HepG2 (cell line): ENCODE measurements around the gene B3GNT9. TPM values are rescaled to one million over a fixed set of nuclear protein-coding genes. Genes with fewer than 3 reads are reported as not detected.
A peak's percentile ranks its signal among the peaks of the same experiment; 100 is the strongest.

Experiments used
- ATAC-seq: fragments of 200-7000 bp; cut with Tn5 transposase; 3 replicates; pipeline ENCODE4 v1.9.1; 2020; ENCODE audit warnings: mild to moderate bottlenecking, moderate library complexity
- BruUV-seq: library from RNA; stranded (reverse); fragments of 400-500 nt; replicated peaks from 2 replicates; lab custom pipeline; 2021; lab: Mats Ljungman, UMichigan
- CTCF ChIA-PET: fragments of 300-600 bp; formaldehyde crosslinking; extraction: SDS; loops from one replicate; lab custom pipeline; 2021; ENCODE audit warnings: low total read pairs, inconsistent platforms, low intra/inter-chr PET ratio; lab: Yijun Ruan, JAX
- POLR2A ChIA-PET: fragments of 350-600 bp; sonication (Branson Sonifier 250); formaldehyde crosslinking; loops from one replicate; lab custom pipeline; 2020; ENCODE audit warnings: antibody characterized with exemption, inconsistent platforms; lab: Yijun Ruan, JAX
- DNase-seq: peaks from one replicate; pipeline ENCODE4 v3.0.0-alpha.2; 2015; ENCODE audit warnings: low spot score
- FAIRE-seq: peaks from 3 replicates; lab custom pipeline; 2011; peaks lifted over from hg19 to GRCh38; lab: Jason Lieb, UNC
- H2AFZ ChIP-seq: one replicate; pipeline ENCODE4 v1.6.1; 2011; ENCODE audit warnings: low read length, inconsistent platforms
- H3K27ac ChIP-seq: fragments of 300-600 bp; 3 replicates; pipeline ENCODE4 v1.8.0; 2011; ENCODE audit warnings: mixed run types, mild to moderate bottlenecking, mixed read lengths, low read length, inconsistent platforms; ENCODE audit not compliant: insufficient read depth; ENCODE audit errors: extremely low read length
- H3K27me3 ChIP-seq, 2 experiments: fragments of 200-600 bp in 1 of 2; 2 replicates in 1 of 2; 3 replicates in 1 of 2; pipeline versions ENCODE4 v1.6.0 to v1.8.0; 2011; ENCODE audit warnings: low read length in 2 of 2, mild to moderate bottlenecking in 2 of 2, moderate library complexity in 2 of 2, inconsistent platforms in 1 of 2; ENCODE audit not compliant: insufficient read depth in 2 of 2, control insufficient read depth in 1 of 2
- H3K36me3 ChIP-seq, 2 experiments: fragments of 200-600 bp in 1 of 2; replicated peaks in 1 of 2; 2 replicates in 1 of 2; 3 replicates in 1 of 2; pipeline versions ENCODE4 v1.5.1 to v1.8.0; 2011; ENCODE audit warnings: low read length in 2 of 2, inconsistent platforms in 1 of 2; ENCODE audit not compliant: insufficient read depth in 2 of 2, control insufficient read depth in 1 of 2
- H3K4me1 ChIP-seq: 2 replicates; pipeline ENCODE4 v1.5.1; 2012; ENCODE audit warnings: low read length, inconsistent platforms; ENCODE audit not compliant: insufficient read depth
- H3K4me2 ChIP-seq: 2 replicates; pipeline ENCODE4 v1.6.0; 2011; ENCODE audit warnings: low read depth, low read length, inconsistent platforms
- H3K4me3 ChIP-seq, 3 experiments: fragments of 200-600 bp in 1 of 3; sonication (generic), shearing (Covaris generic) in 1 of 3; replicated peaks in 1 of 3; 2 replicates each; pipeline ENCODE4 v1.5.1; 2011 to 2016; ENCODE audit warnings: low read length in 3 of 3, inconsistent platforms in 2 of 3, low read depth in 2 of 3, mild to moderate bottlenecking in 2 of 3, control low read depth in 1 of 3, mixed read lengths in 1 of 3; ENCODE audit not compliant: insufficient read depth in 1 of 3
- H3K79me2 ChIP-seq: one replicate; pipeline ENCODE4 v1.6.1; 2011; ENCODE audit warnings: low read length, inconsistent platforms; ENCODE audit not compliant: insufficient read depth
- H3K9ac ChIP-seq: 2 replicates; pipeline ENCODE4 v1.6.0; 2011; ENCODE audit warnings: mild to moderate bottlenecking, low read depth, low read length, inconsistent platforms; ENCODE audit not compliant: insufficient read depth
- H3K9me3 ChIP-seq: 2 replicates; pipeline ENCODE4 v1.5.1; 2012; ENCODE audit warnings: mild to moderate bottlenecking, low read length
- H4K20me1 ChIP-seq: 2 replicates; pipeline ENCODE4 v1.6.0; 2011; ENCODE audit warnings: inconsistent platforms, mild to moderate bottlenecking, low read length, moderate library complexity; ENCODE audit not compliant: insufficient read depth
- ARID2 ChIP-seq: sonication (generic); formaldehyde crosslinking; IDR thresholded peaks from 2 replicates; pipeline ENCODE4 v1.8.1; 2022; ENCODE audit warnings: mild to moderate bottlenecking, missing genetic modification reagents, borderline replicate concordance
- BRCA1 ChIP-seq: sonication (generic); formaldehyde crosslinking; IDR thresholded peaks from 2 replicates; pipeline ENCODE4 v1.4.0; 2020; ENCODE audit warnings: missing genetic modification reagents
- ESRRA ChIP-seq: sonication (generic); formaldehyde crosslinking; IDR thresholded peaks from 2 replicates; pipeline ENCODE4 v1.5.1; 2020; ENCODE audit warnings: mild to moderate bottlenecking, low read depth, missing genetic modification reagents
- ETV5 ChIP-seq: IDR thresholded peaks from 2 replicates; pipeline ENCODE4 v1.6.1; 2018; ENCODE audit warnings: missing biosample characterization, missing genetic modification reagents, inconsistent platforms, borderline replicate concordance
- GABPA ChIP-seq, 2 experiments: IDR thresholded peaks; 2 replicates each; pipeline ENCODE4 v1.6.1; 2011 to 2016; ENCODE audit warnings: low read depth in 2 of 2, low read length in 1 of 2, missing biosample characterization in 1 of 2, missing genetic modification characterization in 1 of 2
- GFI1 ChIP-seq: sonication (generic); formaldehyde crosslinking; IDR thresholded peaks from 2 replicates; pipeline ENCODE4 v1.5.0; 2020; ENCODE audit warnings: missing genetic modification reagents, mild to moderate bottlenecking, borderline replicate concordance
- HOXD1 ChIP-seq: sonication (generic); formaldehyde crosslinking; IDR thresholded peaks from 2 replicates; pipeline ENCODE4 v1.5.0; 2020; ENCODE audit warnings: missing genetic modification reagents
- JDP2 ChIP-seq: sonication (generic); formaldehyde crosslinking; IDR thresholded peaks from 2 replicates; pipeline ENCODE4 v1.8.1; 2022; ENCODE audit warnings: missing genetic modification reagents, borderline replicate concordance
- NCOR1 ChIP-seq: fragments of 200-600 bp; sonication (generic); IDR thresholded peaks from 2 replicates; pipeline ENCODE4 v1.7.0; 2017; ENCODE audit warnings: antibody characterized with exemption, low read length, borderline replicate concordance
- ZBTB2 ChIP-seq: sonication (generic); formaldehyde crosslinking; IDR thresholded peaks from 2 replicates; pipeline ENCODE4 v1.8.0; 2022; ENCODE audit warnings: low read depth, missing genetic modification reagents
- ZBTB21 ChIP-seq: sonication (generic); formaldehyde crosslinking; IDR thresholded peaks from 2 replicates; pipeline ENCODE4 v1.4.0; 2020; ENCODE audit warnings: missing genetic modification reagents
- ZMYM4 ChIP-seq: sonication (generic); formaldehyde crosslinking; IDR thresholded peaks from 2 replicates; pipeline ENCODE4 v1.8.1; 2023; ENCODE audit warnings: mild to moderate bottlenecking, missing genetic modification reagents
- ZNF230 ChIP-seq: sonication (generic); formaldehyde crosslinking; IDR thresholded peaks from 2 replicates; pipeline ENCODE4 v1.4.0; 2020; ENCODE audit warnings: mild to moderate bottlenecking, missing genetic modification reagents
- ZNF564 ChIP-seq: sonication (generic); formaldehyde crosslinking; IDR thresholded peaks from 2 replicates; pipeline ENCODE4 v1.8.1; 2023; ENCODE audit warnings: mild to moderate bottlenecking, missing genetic modification reagents
- ZNF567 ChIP-seq: sonication (generic); formaldehyde crosslinking; IDR thresholded peaks from 2 replicates; pipeline ENCODE4 v1.8.1; 2023; ENCODE audit warnings: mild to moderate bottlenecking, missing genetic modification reagents, borderline replicate concordance
- ZNF883 ChIP-seq: sonication (generic); formaldehyde crosslinking; IDR thresholded peaks from 2 replicates; pipeline ENCODE4 v1.5.1; 2020; ENCODE audit warnings: mild to moderate bottlenecking, missing genetic modification reagents; ENCODE audit errors: not compliant biosample characterization
- ZZZ3 ChIP-seq: sonication (generic); formaldehyde crosslinking; IDR thresholded peaks from 2 replicates; pipeline ENCODE4 v1.4.0; 2020; ENCODE audit warnings: missing genetic modification reagents, mild to moderate bottlenecking, borderline replicate concordance
- WGBS: methylation state at CpG from one replicate; pipeline ENCODE4 v1.1.6; 2017; ENCODE audit warnings: low lambda C conversion rate; 5-methylcytosine and 5-hydroxymethylcytosine counted together
- in situ Hi-C: cut with HindIII; loops from 2 replicates; pipeline ENCODE4 v1.10.0; 2017; ENCODE audit warnings: low pct_unique_long_range_greater_than_20kb; ENCODE audit not compliant: extremely low pct_ligation_motif_present
- intact Hi-C: fragments of 100-400 bp; cut with micrococcal nuclease; formaldehyde crosslinking; loops from one replicate; pipeline ENCODE4 v1.10.0; 2022; ENCODE audit not compliant: unreplicated experiment
- polyA plus RNA-seq, 8 experiments: library from polyadenylated mRNA; depleted of rRNA in 3 of 8; stranded (reverse) in 7 of 8; unstranded in 1 of 8; fragments of >200 nt; fragmentation: Illumina TruSeq in 4 of 8; extraction: Trizol in 4 of 8; gene quantifications; 2 replicates each; pipeline versions ENCODE4 v1.2.1 to v1.2.3, GENCODE V29; 2011 to 2016; ENCODE audit warnings: low read depth in 4 of 8, missing spikeins in 1 of 8, mixed read lengths in 1 of 8; ENCODE audit not compliant: insufficient read depth in 1 of 8
- total RNA-seq, 5 experiments: library from RNA; depleted of rRNA; stranded (reverse); fragments of >200 nt; fragmentation: Illumina TruSeq; extraction: Trizol; gene quantifications; 2 replicates each; pipeline ENCODE4 v1.2.3, GENCODE V29; 2016; ENCODE audit warnings: low read depth in 1 of 5

Gene B3GNT9
- total and polyA plus RNA-seq, 2 of the 13 experiments (the other 11 are each of a cell fraction or from before 2014, with no cell fraction given) = 1.5 to 3.1 TPM

- TF ChIP-seq ESRRA (no peak), GFI1 (no peak; the same call in 1 of the 2 replicates), ZMYM4 (CRISPR knock-in tag) (0 out of 2 replicates have a peak, but pooled peaks have one; percentile 21), ZNF230 (CRISPR knock-in tag) (no peak; the same call in 1 of the 2 replicates), JDP2 (CRISPR knock-in tag) (no peak), ZZZ3 (CRISPR knock-in tag) (no peak; the same call in 1 of the 2 replicates)
These were observed 20.3 kb upstream of the B3GNT9 start (continued) for GRCh38 chr16:67170949-67171649.

- Histone ChIP-seq H4K20me1 (no peaks in the 10 kb centered on the region), H3K4me3 (peak within 1 kb of the TSS; percentile 65 to 78 (median 67)), H3K9me3 (no peaks in the 10 kb centered on the region), H3K36me3 (no peaks in the 10 kb centered on the region; a peak in 1 of 5 replicates), H3K27ac (peak within 1 kb of the TSS; percentile 71), H3K9ac (peak within 1 kb of the TSS; percentile 75), H3K4me2 (peak within 1 kb of the TSS; percentile 99), H2AFZ (peak within 1 kb of the TSS; percentile 30), H3K79me2 (no peaks in the 10 kb centered on the region), H3K4me1 (peaks cover 63% of the 10 kb centered on the region), H3K27me3 (peaks cover 4 to 34% of the 10 kb centered on the region in 2 experiments)
- ATAC-seq = peak; percentile 58
- 1% methylated on average over 23 of the region's 50 CpGs for WGBS
- in situ Hi-C loops (no loop called here), intact Hi-C loops (loop anchor here (1.0 kb wide), 2 partner anchors 13 to 193 kb away; partner anchors contain the start of gene MATCAP1)
- ChIA-PET POLR2A (interaction anchor here (0.6 to 3.4 kb wide), 25 partner anchors 11 to 340 kb away, joined by 3 to 54 read pairs (median 4); partner anchors contain the start of genes B3GNT9, CBFB, E2F4 and EXOC3L1), CTCF (interaction anchor here (0.7 to 1.5 kb wide), 3 partner anchors 11 to 13 kb away, joined by 3 to 4 read pairs (median 3); partner anchors contain the start of genes FBXL8, MATCAP1 and TRADD)
- FAIRE-seq = no peak
- DNase-seq = peak; percentile 87
- no TSS peak for BruUV-seq
- no peak for TF ChIP-seq ZNF564 (CRISPR knock-in tag)
- TF ChIP-seq ZBTB2 = no peak
- TF ChIP-seq ETV5 (CRISPR knock-in tag) = peak; percentile 56
- TF ChIP-seq NCOR1 = no peak
- peak; percentile 25 for TF ChIP-seq ZNF883
- TF ChIP-seq GABPA (IDR thresholded peaks at IDR 0.05; ENCODE audit: low read depth, low read length) = no peak
- 0 out of 2 replicates have a peak, but pooled peaks have one; percentile 14 for TF ChIP-seq GABPA (CRISPR knock-in tag; IDR thresholded peaks at IDR 0.05; ENCODE audit: low read depth)
- no peak for TF ChIP-seq ZBTB21 (CRISPR knock-in tag)
- TF ChIP-seq ARID2 = 0 out of 2 replicates have a peak, but pooled peaks have one; percentile 30
- no peak; the same call in 1 of the 2 replicates for TF ChIP-seq ZNF567 (CRISPR knock-in tag)
- peak; percentile 49; the same call in 1 of the 2 replicates for TF ChIP-seq HOXD1 (CRISPR knock-in tag)
- TF ChIP-seq BRCA1 (CRISPR knock-in tag) = no peak; the same call in 1 of the 2 replicates
These were observed 19.6 kb upstream of the B3GNT9 start, which contains the start of gene NOL3 for GRCh38 chr16:67170168-67170948. NOL3 (plus strand) TSS chr16:67170538.
